Calu3 (cell line): Measurements from ENCODE around the gene TBC1D9. TPM values are rescaled to one million over a fixed set of nuclear protein-coding genes. Genes with fewer than 3 reads are reported as not detected.

Source experiments
- BruUV-seq: library from RNA; stranded (reverse); fragments of 400-500 nt; replicated peaks from 2 replicates; lab custom pipeline; 2021; lab: Mats Ljungman, UMichigan
- CTCF ChIA-PET: fragments of 300-600 bp; sonication (Branson Sonifier 250); formaldehyde crosslinking; loops from one replicate; lab custom pipeline; 2022; ENCODE audit warnings: antibody characterized with exemption; lab: Charles Lee
- DNase-seq: peaks from one replicate; pipeline ENCODE4 v3.0.0; 2022
- H3K27ac Mint-ChIP-seq: one replicate; pipeline ENCODE4 v1.8.0; 2022; ENCODE audit warnings: mixed read lengths; ENCODE audit not compliant: unreplicated experiment
- H3K27me3 Mint-ChIP-seq: one replicate; pipeline ENCODE4 v1.8.0; 2022; ENCODE audit warnings: mixed read lengths; ENCODE audit not compliant: unreplicated experiment
- H3K36me3 Mint-ChIP-seq: one replicate; pipeline ENCODE4 v1.8.0; 2022; ENCODE audit warnings: mild to moderate bottlenecking, moderate library complexity, mixed read lengths; ENCODE audit not compliant: insufficient read depth, unreplicated experiment
- H3K4me1 Mint-ChIP-seq: one replicate; pipeline ENCODE4 v1.8.0; 2022; ENCODE audit warnings: mild to moderate bottlenecking, low read depth, mixed read lengths; ENCODE audit not compliant: unreplicated experiment
- H3K4me3 Mint-ChIP-seq: one replicate; pipeline ENCODE4 v1.8.0; 2022; ENCODE audit warnings: mild to moderate bottlenecking, low read depth, moderate library complexity, mixed read lengths; ENCODE audit not compliant: unreplicated experiment
- H3K9me3 Mint-ChIP-seq: one replicate; pipeline ENCODE4 v1.8.0; 2022; ENCODE audit warnings: low read depth, mixed read lengths; ENCODE audit not compliant: unreplicated experiment
- intact Hi-C: fragments of 100-400 bp; cut with micrococcal nuclease; formaldehyde crosslinking; loops from one replicate; pipeline ENCODE4 v1.10.0; 2022; ENCODE audit not compliant: unreplicated experiment
- total RNA-seq: library from RNA; stranded (reverse); gene quantifications from 2 replicates; pipeline ENCODE4 v1.2.3, GENCODE V29; 2022
- TF ChIP-seq, protein P1 (sequence below): fragments of 200-600 bp; IDR thresholded peaks from one replicate; pipeline ENCODE4 v1.8.0; 2022; ENCODE audit warnings: antibody characterized with exemption; ENCODE audit not compliant: unreplicated experiment

Gene TBC1D9
- total RNA-seq, 1 experiment from 2014 or later, result 9.4 TPM

DNA sequence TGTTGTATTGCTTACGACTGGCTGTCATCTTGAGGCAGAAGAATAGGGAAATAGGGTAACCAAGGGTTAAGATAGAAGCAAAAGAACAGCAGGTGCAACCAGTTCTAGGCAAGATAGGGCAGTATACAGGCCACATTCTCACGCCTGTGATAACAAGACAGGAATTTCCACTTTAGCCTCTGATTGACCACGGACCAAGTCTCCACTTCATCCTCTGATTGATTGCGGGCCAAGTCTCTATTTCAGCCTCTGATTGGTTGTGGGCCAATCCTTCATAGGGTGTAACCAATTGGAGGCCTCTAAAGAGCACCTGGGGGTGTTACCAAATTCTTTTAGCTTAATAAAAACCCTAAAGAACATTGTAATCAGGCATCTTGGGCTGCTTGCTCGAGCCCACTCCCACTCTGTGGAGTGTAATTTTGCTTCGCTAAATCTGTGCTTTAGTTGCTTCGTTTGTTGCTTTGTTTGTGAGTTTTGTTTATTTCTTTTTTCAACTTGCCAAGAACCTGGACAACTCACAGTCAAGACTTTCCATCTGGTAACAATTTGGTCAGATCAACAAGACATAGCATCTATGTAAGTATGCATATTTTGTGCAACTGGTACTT is 8.7 kb upstream of the TBC1D9 start:
- no peak overlapping the region for H3K4me3 Mint-ChIP-seq
- TF ChIP-seq, protein P1, sequence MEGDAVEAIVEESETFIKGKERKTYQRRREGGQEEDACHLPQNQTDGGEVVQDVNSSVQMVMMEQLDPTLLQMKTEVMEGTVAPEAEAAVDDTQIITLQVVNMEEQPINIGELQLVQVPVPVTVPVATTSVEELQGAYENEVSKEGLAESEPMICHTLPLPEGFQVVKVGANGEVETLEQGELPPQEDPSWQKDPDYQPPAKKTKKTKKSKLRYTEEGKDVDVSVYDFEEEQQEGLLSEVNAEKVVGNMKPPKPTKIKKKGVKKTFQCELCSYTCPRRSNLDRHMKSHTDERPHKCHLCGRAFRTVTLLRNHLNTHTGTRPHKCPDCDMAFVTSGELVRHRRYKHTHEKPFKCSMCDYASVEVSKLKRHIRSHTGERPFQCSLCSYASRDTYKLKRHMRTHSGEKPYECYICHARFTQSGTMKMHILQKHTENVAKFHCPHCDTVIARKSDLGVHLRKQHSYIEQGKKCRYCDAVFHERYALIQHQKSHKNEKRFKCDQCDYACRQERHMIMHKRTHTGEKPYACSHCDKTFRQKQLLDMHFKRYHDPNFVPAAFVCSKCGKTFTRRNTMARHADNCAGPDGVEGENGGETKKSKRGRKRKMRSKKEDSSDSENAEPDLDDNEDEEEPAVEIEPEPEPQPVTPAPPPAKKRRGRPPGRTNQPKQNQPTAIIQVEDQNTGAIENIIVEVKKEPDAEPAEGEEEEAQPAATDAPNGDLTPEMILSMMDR, result no peak
- no peak overlapping the region for H3K27ac Mint-ChIP-seq
- intact Hi-C loops, result no loop called here
- no TSS peak for BruUV-seq
- no peaks in the 10 kb centered on the region for H3K36me3 Mint-ChIP-seq
- CTCF ChIA-PET, result no interaction called here
- DNase-seq, result no peak
- no peaks in the 10 kb centered on the region for H3K9me3 Mint-ChIP-seq
- peaks cover 7% of the 10 kb centered on the region for H3K4me1 Mint-ChIP-seq
- H3K27me3 Mint-ChIP-seq, result no peaks in the 10 kb centered on the region

DNA sequence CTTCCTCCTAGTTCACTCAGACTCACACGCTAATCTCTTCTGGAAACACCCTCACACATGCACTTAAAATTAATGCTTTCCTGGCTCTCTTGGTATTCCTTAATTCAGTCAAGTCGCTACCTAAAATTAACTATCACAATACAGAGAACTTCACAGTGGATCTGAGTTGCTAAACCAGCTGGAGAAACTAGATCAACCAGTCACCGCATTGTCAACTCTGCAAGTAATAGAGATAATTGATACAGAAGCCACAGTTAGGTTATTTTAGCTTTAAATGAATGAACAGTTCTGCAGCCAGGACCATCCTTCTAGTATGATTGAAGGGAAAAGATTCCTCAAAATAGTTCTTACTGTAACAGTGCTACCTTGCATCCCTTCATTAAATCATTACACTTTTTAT is 6.0 kb upstream of the TBC1D9 start:
- Mint-ChIP-seq H3K27ac (no peak overlapping the region), H3K36me3 (no peaks in the 10 kb centered on the region), H3K27me3 (no peaks in the 10 kb centered on the region), H3K4me1 (peaks cover 7% of the 10 kb centered on the region), H3K9me3 (no peaks in the 10 kb centered on the region), H3K4me3 (no peak overlapping the region)
- intact Hi-C loops, result no loop called here
- DNase-seq, result no peak
- no TSS peak for BruUV-seq
- CTCF ChIA-PET, result no interaction called here
- TF ChIP-seq, protein P1, result no peak

DNA sequence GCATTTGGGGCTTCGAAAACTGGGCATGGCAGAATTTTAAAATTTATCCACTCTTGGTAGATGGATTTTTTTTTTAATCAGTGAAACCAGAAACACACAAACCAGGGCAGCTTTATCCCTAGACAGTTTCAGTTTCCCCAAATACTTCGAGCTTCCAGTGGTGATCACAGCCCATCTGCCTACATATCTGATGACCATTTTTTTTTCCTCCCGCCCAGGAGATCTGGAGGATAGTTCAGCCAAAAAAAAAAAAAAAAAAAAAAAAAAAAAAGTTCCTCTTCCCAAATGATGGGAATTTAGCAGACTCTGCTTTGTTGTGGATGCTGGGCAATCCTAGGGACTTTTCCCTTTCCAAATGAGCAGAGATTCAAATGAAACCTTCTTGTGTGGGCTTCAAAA is 1.0 kb upstream of the TBC1D9 start:
- Mint-ChIP-seq H3K36me3 (peaks cover 21% of the 10 kb centered on the region), H3K27ac (no peak overlapping the region), H3K4me3 (peak overlapping the region; percentile 72), H3K27me3 (no peaks in the 10 kb centered on the region), H3K9me3 (no peaks in the 10 kb centered on the region), H3K4me1 (peaks cover 14% of the 10 kb centered on the region)
- TF ChIP-seq, protein P1, result no peak
- intact Hi-C loops, result no loop called here
- DNase-seq, result no peak
- CTCF ChIA-PET, result interaction anchor here (0.7 to 1.2 kb wide), 3 partner anchors 14 to 94 kb away, joined by 3 to 7 read pairs (median 4); no protein-coding TSS in a partner anchor
- BruUV-seq, result no TSS peak

DNA sequence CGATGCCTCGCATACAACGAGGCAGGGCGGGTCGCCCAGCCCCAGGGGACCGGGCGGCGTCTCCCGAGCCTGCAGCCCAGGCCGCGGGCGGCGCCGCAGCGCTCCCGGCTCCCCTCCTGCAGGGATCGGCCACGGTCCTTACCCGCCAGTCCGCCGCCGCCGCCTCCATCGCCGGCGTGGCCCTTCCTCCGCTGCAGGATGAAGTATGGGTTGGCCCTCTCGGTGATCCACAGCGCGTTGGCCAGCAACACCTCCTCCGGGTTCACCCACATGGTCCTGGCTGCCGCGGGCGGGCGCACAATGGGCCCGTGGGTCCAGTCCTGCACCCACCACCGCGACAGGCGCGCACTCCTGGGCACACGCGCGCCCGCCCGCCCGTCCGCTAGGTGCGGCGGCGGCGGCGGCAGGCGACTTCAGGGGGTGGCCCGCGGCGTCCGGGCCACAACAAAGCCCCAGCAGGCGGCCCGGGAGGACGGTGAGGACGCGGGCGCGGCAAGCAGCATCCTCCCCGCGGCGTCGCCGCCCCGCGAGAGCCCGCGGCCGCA is 339 bp downstream of the TBC1D9 start:
- CTCF ChIA-PET, result interaction anchor here (0.5 to 1.1 kb wide), 2 partner anchors 28 to 499 kb away, joined by 3 to 4 read pairs; no protein-coding TSS in a partner anchor
- TF ChIP-seq, protein P1, result no peak
- peaks cover 8% of the 10 kb centered on the region for H3K4me1 Mint-ChIP-seq
- peaks cover 21% of the 10 kb centered on the region for H3K36me3 Mint-ChIP-seq
- intact Hi-C loops, result no loop called here
- H3K9me3 Mint-ChIP-seq, result no peaks in the 10 kb centered on the region
- no peak overlapping the region for H3K27ac Mint-ChIP-seq
- BruUV-seq, result no TSS peak
- DNase-seq, result peak; percentile 28
- H3K4me3 Mint-ChIP-seq, result peak overlapping the region; percentile 72
- no peaks in the 10 kb centered on the region for H3K27me3 Mint-ChIP-seq
